Measurements from ENCODE around the gene ELANE. TPM values are rescaled to one million over a fixed set of nuclear protein-coding genes. Genes with fewer than 3 reads are reported as not detected.
"Not testable (repeated sequence)": the region's sequence is repeated elsewhere in the genome, so short reads cannot be mapped to it uniquely, and the experiment has no call there.

ELANE gene
- total RNA-seq, 2 experiments from 2014 or later: not detected

DNA sequence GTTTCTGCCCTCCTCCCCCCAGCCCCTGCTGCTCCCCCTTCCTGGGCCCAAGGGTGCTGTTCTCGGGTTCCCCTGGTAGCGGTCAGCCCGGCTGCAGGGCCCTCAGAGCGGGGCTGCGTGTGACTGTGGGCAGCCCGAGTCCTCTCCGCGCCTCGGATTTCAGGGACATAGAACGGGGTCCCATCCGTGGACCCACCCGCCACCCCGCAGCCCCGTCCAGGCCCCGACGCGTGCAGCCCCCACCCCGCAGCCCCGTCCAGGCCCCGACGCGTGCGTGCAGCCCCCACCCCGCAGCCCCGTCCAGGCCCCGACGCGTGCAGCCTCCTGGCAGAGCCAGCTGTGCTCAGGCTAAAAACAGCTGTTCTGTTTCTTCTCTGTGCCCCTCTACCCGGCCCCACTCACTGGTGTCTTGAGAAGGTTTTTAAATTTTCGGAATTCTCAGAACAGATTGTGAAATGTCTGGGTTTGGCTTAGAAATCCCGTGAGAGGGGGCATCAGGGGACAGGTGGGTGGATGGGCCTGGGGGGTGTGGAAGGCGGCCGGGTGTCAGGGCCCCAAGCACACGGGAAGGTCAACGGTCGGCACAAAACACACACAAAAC, 16.8 kb upstream of the ELANE start:
- no peak for DNase-seq
- Mint-ChIP-seq H3K36me3 (no peaks in the 10 kb centered on the region), H3K4me3 (no peak overlapping the region), H3K27me3 (peaks cover 7% of the 10 kb centered on the region), H3K4me1 (ENCODE audit: low read depth) (peaks cover 3% of the 10 kb centered on the region), H3K9me3 (no peaks in the 10 kb centered on the region), H3K27ac (no peak overlapping the region)
- POLR2A ChIA-PET: no interaction called here
- intact Hi-C loops (cut with micrococcal nuclease): no loop called here
- CTCF ChIA-PET: no interaction called here

DNA sequence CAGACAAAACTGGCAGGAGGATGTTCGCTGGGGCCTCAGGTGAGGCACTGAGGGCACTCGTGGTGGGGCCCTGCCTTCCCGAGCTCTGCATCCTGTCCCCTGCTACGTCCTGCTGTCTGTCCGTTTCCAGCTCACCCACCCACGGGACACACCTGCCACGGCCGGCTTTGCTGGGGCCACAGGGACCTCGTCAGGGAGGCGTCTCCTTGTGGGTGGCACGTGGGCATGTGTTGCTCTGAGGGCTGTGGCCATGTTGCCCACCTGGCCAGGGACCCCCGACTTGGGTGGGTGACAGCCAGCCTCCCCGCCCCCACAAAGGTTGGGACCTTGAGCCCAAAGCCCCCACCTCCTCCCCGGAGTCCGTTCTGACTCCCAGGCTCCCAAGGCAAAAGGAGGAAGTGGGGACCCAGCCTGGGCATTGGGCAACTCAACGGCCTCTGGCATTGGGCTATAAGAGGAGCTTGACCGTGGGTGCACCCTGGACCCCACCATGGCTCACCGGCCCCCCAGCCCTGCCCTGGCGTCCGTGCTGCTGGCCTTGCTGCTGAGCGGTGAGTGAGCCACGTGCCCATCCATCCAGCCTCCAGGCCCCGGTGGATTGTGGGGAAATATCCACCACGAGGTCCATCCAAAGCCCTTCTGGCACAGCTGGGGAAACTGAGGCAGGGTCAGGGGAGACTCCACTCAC, 11.4 kb upstream of the ELANE start, which contains the start of gene PRTN3:
PRTN3 (plus strand) TSS at position 481 of the 688 bp plus-strand sequence; CDS start at position 491, 10 bp downstream.
- ChIA-PET CTCF (no interaction called here), POLR2A (no interaction called here)
- Mint-ChIP-seq H3K4me1 (ENCODE audit: low read depth) (peaks cover 6% of the 10 kb centered on the region), H3K36me3 (no peaks in the 10 kb centered on the region), H3K27me3 (peaks cover 22% of the 10 kb centered on the region), H3K9me3 (peaks cover 3% of the 10 kb centered on the region), H3K27ac (peak within 1 kb of the TSS; percentile 2), H3K4me3 (no peak within 1 kb of the TSS)
- intact Hi-C loops (cut with micrococcal nuclease): no loop called here
- DNase-seq: no peak

DNA sequence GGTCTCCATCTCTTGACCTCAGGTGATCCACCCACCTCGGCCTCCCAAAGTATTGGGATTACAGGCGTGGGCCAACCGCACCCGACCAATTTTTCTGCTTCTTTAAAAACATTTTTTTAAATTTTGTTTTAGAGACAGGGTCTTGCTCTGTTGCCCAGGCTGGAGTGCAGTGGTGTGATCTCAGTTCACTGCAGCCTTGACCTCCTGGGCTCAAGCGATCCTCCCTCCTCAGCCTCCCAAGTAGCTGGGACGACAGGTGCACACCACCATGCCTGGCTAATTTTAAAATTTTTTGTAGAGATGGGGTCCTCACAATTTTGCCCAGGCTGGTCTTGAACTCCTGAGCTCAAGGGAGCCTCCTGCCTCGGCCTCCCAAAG, 9.3 kb upstream of the ELANE start:
- CTCF ChIA-PET: interaction anchor here (1.4 kb wide), 1 partner anchor 14 kb away, joined by 3 read pairs; no protein-coding TSS in a partner anchor
- H3K4me3 Mint-ChIP-seq; H3K36me3 Mint-ChIP-seq; H3K9me3 Mint-ChIP-seq; POLR2A ChIA-PET; intact Hi-C loops (cut with micrococcal nuclease); H3K4me1 Mint-ChIP-seq (ENCODE audit: low read depth); H3K27ac Mint-ChIP-seq; DNase-seq: not testable (repeated sequence)
- H3K27me3 Mint-ChIP-seq: peaks cover 31% of the 10 kb centered on the region

DNA sequence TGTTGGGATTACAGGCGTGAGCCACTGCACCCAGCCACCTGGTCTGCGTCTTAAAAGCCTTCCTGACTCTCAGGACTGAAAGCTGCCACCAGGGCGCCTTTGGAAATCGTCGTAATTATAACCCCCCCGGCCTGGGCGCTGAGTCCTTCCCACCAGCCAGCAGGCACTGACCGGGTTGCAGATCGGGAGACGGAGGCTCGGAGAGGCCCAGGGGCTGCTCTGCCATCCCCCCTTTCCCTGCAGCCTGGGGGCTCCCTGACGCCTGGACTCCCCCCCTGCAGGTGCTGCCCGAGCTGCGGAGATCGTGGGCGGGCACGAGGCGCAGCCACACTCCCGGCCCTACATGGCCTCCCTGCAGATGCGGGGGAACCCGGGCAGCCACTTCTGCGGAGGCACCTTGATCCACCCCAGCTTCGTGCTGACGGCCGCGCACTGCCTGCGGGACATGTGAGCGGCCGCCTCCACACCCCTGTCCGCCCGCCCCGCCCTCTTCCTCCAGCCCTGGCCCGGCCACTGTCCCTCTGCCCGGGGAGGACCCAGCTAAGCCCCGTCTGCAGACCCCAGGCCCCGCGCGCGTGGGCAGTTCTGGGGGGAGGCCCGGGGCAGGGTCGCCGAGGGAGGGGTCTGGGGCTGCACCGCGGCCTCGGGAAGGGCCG, 8.8 kb upstream of the ELANE start:
- Mint-ChIP-seq H3K36me3 (no peaks in the 10 kb centered on the region), H3K27ac (no peak overlapping the region), H3K9me3 (peaks cover 3% of the 10 kb centered on the region), H3K27me3 (peaks cover 34% of the 10 kb centered on the region), H3K4me1 (ENCODE audit: low read depth) (peaks cover 3% of the 10 kb centered on the region), H3K4me3 (no peak overlapping the region)
- intact Hi-C loops (cut with micrococcal nuclease): no loop called here
- no peak for DNase-seq
- ChIA-PET CTCF (interaction anchor here (1.4 kb wide), 1 partner anchor 13 kb away, joined by 3 read pairs; no protein-coding TSS in a partner anchor), POLR2A (no interaction called here)

DNA sequence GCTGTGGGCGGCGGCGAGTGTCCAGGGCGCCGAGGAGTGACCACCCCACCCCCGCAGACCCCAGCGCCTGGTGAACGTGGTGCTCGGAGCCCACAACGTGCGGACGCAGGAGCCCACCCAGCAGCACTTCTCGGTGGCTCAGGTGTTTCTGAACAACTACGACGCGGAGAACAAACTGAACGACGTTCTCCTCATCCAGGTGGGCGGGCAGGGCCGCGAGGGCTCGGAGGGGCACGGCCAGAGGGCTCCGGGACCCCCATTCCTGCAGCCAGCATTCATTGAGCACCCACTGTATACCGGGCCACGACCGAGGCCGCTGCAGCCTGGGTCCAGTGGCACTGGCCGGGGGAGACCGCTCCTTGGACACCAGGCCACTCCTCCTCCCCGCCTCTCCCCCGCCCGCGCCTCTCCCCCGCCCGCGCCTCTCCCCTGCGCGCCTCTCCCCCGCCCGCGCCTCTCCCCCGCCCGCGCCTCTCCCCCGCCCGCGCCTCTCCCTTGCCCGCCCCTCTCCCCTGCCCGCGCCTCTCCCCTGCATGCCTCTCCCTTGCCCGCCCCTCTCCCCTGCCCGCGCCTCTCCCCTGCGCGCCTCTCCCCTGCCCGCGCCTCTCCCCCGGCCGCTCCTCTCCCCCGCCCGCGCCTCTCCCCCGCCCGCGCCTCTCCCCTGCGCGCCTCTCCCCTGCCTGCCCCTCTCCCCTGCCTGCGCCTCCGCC, 8.1 kb upstream of the ELANE start:
- ChIA-PET POLR2A (no interaction called here), CTCF (no interaction called here)
- H3K4me3 Mint-ChIP-seq: no peak overlapping the region
- no peaks in the 10 kb centered on the region for H3K36me3 Mint-ChIP-seq
- no peak for DNase-seq
- H3K27me3 Mint-ChIP-seq: peaks cover 35% of the 10 kb centered on the region
- H3K4me1 Mint-ChIP-seq (ENCODE audit: low read depth): peaks cover 3% of the 10 kb centered on the region
- intact Hi-C loops (cut with micrococcal nuclease): no loop called here
- no peak overlapping the region for H3K27ac Mint-ChIP-seq
- peaks cover 3% of the 10 kb centered on the region for H3K9me3 Mint-ChIP-seq

DNA sequence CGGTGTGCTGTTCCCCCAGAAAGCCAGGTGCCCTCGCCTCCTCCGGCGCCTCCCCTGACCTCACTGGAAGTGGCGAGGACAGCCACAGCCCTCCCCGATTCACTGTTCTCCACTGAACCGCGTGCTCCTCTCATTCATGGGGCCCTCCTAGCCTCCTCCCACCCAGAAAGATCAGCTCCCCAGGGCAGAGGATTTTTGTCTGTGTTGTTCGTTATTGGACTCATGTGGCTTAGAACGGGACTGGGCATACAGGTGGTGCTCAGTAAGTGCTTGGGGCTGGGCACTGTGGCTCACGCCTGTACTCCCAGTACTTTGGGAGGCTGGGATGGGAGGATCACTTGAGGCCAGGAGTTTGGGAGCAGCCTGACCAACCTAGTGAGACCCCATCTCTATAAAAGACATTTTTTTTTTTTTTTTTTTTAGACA, 7.5 kb upstream of the ELANE start:
- ChIA-PET CTCF (no interaction called here), POLR2A (no interaction called here)
- intact Hi-C loops (cut with micrococcal nuclease): no loop called here
- H3K27ac Mint-ChIP-seq: no peak overlapping the region
- H3K4me1 Mint-ChIP-seq (ENCODE audit: low read depth): peaks cover 3% of the 10 kb centered on the region
- no peak for DNase-seq
- H3K9me3 Mint-ChIP-seq: peaks cover 3% of the 10 kb centered on the region
- H3K27me3 Mint-ChIP-seq: peaks cover 37% of the 10 kb centered on the region
- H3K4me3 Mint-ChIP-seq: no peak overlapping the region
- H3K36me3 Mint-ChIP-seq: no peaks in the 10 kb centered on the region

DNA sequence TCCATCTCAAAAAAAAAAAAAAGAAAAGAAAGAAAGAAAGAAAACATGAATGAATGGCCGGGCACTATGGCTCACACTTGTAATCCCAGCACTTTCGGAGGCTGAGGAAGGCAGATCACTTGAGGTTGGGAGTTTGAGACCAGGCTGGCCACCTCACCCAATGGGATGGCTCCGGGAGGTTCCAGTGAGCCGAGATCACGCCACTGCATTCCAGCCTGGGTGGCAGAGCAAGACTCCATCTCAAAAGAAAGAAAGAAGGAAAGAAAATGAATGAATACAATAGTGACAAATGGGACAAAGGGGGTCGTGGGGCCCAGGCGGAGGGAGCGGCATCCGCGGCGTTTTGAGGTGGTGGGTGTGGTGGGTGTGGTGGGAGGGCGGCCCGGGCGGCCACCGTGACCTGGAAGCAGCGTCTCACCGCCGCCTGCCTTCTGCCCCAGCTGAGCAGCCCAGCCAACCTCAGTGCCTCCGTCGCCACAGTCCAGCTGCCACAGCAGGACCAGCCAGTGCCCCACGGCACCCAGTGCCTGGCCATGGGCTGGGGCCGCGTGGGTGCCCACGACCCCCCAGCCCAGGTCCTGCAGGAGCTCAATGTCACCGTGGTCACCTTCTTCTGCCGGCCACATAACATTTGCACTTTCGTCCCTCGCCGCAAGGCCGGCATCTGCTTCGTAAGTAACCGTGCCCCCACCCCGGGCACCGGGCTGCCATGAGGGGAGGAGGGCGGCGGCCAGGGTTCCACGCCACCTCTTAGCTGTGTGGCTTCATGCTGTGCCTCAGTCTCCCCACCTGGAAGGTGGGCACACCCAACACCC, 6.2 kb upstream of the ELANE start:
- no peak overlapping the region for H3K27ac Mint-ChIP-seq
- H3K36me3 Mint-ChIP-seq: no peaks in the 10 kb centered on the region
- peaks cover 3% of the 10 kb centered on the region for H3K4me1 Mint-ChIP-seq (ENCODE audit: low read depth)
- no peak overlapping the region for H3K4me3 Mint-ChIP-seq
- intact Hi-C loops (cut with micrococcal nuclease): no loop called here
- POLR2A ChIA-PET: no interaction called here
- H3K9me3 Mint-ChIP-seq: peaks cover 3% of the 10 kb centered on the region
- H3K27me3 Mint-ChIP-seq: peaks cover 39% of the 10 kb centered on the region
- CTCF ChIA-PET: no interaction called here
- no peak for DNase-seq

DNA sequence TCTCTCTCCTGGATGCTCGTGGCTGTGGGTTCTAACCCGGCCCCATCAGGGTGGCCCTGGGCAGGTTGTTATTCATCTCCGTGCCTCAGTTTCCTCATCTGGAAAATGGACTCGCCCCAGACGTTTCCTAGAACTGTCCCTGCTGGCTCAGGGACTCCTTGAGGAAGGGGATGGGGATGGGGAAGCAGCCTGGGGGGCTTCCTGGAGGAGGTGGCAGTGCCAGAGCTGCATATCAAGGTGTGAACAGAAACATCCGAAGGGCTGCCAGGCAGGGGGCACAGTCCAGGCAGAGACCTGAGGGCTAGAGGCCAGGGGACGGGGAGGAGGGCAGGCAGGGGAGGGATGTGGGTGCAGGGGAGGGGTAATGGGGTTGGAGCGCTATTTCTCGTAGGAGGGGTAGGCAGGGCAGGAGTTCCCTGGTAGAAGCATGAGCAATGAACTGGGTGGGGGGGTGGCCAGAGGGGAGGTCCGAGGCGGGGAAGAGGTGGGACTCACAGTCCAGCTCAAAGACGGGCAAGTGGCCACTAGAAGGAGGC, 3.6 kb upstream of the ELANE start:
- Mint-ChIP-seq H3K4me3 (no peak overlapping the region), H3K9me3 (no peaks in the 10 kb centered on the region), H3K4me1 (ENCODE audit: low read depth) (peaks cover 3% of the 10 kb centered on the region), H3K36me3 (no peaks in the 10 kb centered on the region), H3K27ac (no peak overlapping the region), H3K27me3 (peaks cover 40% of the 10 kb centered on the region)
- POLR2A ChIA-PET: no interaction called here
- intact Hi-C loops (cut with micrococcal nuclease): no loop called here
- CTCF ChIA-PET: interaction anchor here (0.7 kb wide), 1 partner anchor 79 kb away, joined by 3 read pairs; no protein-coding TSS in a partner anchor
- DNase-seq: no peak

DNA sequence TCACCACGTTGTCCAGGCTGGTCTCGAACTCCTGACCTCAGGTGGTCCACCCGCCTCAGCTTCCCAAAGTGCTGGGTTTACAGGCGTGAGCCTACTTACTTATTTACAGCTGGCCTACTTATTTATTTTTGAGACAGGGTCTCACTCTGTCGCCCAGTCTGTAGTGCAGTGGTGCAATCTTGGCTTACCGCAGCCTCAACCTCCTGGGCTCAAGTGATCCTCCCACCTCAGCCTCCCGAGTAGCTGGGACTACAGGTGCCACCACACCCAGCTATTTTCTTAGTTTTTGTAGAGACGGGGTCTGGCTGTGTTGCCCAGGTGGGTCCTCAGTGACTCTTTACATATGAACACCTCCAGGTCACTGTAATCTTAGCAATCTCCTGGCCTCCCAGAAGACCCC, 2.9 kb upstream of the ELANE start:
- intact Hi-C loops (cut with micrococcal nuclease); POLR2A ChIA-PET; H3K27ac Mint-ChIP-seq; CTCF ChIA-PET; H3K9me3 Mint-ChIP-seq; H3K4me1 Mint-ChIP-seq (ENCODE audit: low read depth); H3K4me3 Mint-ChIP-seq; H3K36me3 Mint-ChIP-seq; DNase-seq: not testable (repeated sequence)
- H3K27me3 Mint-ChIP-seq: peaks cover 39% of the 10 kb centered on the region

DNA sequence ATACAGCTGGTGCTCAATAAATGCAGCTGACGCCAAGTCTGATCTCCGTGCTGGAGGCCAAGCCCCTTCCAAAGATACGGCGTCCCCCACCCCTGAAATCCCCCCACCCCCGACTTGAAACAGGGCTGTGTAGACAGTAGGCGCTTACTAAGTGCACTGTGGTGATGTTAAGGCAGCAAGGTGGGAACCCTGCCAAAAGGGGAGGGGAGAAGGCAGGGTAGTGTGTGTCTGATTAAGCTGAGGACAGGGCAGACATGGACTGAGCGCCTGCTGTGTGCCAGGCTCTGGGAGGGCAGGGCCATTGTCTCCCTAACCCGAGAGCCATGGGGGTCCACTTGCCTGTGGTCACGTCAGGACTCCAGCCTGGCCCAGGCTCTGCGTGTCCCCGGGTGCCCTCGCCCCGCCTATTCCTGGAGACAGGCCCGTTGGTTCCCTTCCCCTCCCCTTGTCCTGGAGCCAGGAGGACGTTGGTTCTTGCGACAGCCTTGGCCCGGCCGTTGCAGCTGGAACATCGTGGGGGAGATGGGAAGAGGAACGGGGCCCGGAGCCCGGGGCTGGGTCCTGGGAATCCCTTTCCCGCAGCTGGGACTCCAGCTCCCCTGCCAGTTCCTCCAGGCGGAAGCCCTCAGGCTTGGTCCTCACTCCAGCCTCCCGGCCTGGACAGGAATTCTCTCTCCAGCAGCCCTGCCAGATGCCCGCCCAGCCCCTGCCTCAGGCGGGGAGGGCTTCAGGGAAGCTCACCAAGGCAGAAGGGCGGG, 1.7 kb upstream of the ELANE start:
- ChIA-PET POLR2A (no interaction called here), CTCF (interaction anchor here (0.9 kb wide), 1 partner anchor 150 kb away, joined by 3 read pairs; the partner anchor contains the start of gene GRIN3B)
- H3K27me3 Mint-ChIP-seq: peaks cover 31% of the 10 kb centered on the region
- no peaks in the 10 kb centered on the region for H3K4me1 Mint-ChIP-seq (ENCODE audit: low read depth)
- no peak overlapping the region for H3K27ac Mint-ChIP-seq
- H3K36me3 Mint-ChIP-seq: no peaks in the 10 kb centered on the region
- H3K9me3 Mint-ChIP-seq: no peaks in the 10 kb centered on the region
- no peak overlapping the region for H3K4me3 Mint-ChIP-seq
- DNase-seq: no peak
- intact Hi-C loops (cut with micrococcal nuclease): no loop called here

DNA sequence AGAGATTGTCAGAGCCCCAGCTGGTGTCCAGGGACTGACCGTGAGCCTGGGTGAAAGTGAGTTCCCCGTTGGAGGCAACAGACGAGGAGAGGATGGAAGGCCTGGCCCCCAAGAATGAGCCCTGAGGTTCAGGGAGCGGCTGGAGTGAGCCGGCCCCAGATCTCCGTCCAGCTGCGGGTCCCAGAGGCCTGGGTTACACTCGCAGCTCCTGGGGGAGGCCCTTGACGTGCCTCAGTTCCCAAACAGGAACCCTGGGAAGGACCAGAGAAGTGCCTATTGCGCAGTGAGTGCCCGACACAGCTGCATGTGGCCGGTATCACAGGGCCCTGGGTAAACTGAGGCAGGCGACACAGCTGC, 1.1 kb upstream of the ELANE start:
- CTCF ChIA-PET: interaction anchor here (0.9 kb wide), 1 partner anchor 150 kb away, joined by 3 read pairs; the partner anchor contains the start of gene GRIN3B
- H3K4me1 Mint-ChIP-seq (ENCODE audit: low read depth): no peaks in the 10 kb centered on the region
- no peak for DNase-seq

More for the DNA sequence above, 1.1 kb upstream of the ELANE start:
- Mint-ChIP-seq H3K9me3 (no peaks in the 10 kb centered on the region), H3K36me3 (no peaks in the 10 kb centered on the region), H3K4me3 (no peak overlapping the region), H3K27me3 (peaks cover 27% of the 10 kb centered on the region), H3K27ac (no peak overlapping the region)
- POLR2A ChIA-PET: no interaction called here
- intact Hi-C loops (cut with micrococcal nuclease): no loop called here
